Mucosa of stomach (tissue), 1 donor: ENCODE measurements around the gene SIGLEC5.

ENCODE experiments used
- H3K27me3 ChIP-seq: one replicate; pipeline ENCODE4 v1.7.0; 2013; ENCODE audit warnings: mild to moderate bottlenecking, low read length; ENCODE audit not compliant: control insufficient read depth, insufficient read depth
- H3K36me3 ChIP-seq: one replicate; pipeline ENCODE4 v1.7.0; 2013; ENCODE audit warnings: low read length; ENCODE audit not compliant: control insufficient read depth, insufficient read depth
- H3K4me1 ChIP-seq: one replicate; pipeline ENCODE4 v1.7.0; 2013; ENCODE audit warnings: mild to moderate bottlenecking, low read length; ENCODE audit not compliant: control insufficient read depth, insufficient read depth
- H3K4me3 ChIP-seq: one replicate; pipeline ENCODE4 v1.7.0; 2013; ENCODE audit warnings: low read length
- H3K9ac ChIP-seq: one replicate; pipeline ENCODE4 v1.7.0; 2013; ENCODE audit warnings: mild to moderate bottlenecking, low read length, moderate library complexity
- H3K9me3 ChIP-seq: one replicate; pipeline ENCODE4 v1.7.0; 2013; ENCODE audit warnings: mild to moderate bottlenecking, low read length, moderate library complexity; ENCODE audit not compliant: control insufficient read depth
- donor health status: Pancreatic carcinoma.

The SIGLEC5 gene

DNA sequence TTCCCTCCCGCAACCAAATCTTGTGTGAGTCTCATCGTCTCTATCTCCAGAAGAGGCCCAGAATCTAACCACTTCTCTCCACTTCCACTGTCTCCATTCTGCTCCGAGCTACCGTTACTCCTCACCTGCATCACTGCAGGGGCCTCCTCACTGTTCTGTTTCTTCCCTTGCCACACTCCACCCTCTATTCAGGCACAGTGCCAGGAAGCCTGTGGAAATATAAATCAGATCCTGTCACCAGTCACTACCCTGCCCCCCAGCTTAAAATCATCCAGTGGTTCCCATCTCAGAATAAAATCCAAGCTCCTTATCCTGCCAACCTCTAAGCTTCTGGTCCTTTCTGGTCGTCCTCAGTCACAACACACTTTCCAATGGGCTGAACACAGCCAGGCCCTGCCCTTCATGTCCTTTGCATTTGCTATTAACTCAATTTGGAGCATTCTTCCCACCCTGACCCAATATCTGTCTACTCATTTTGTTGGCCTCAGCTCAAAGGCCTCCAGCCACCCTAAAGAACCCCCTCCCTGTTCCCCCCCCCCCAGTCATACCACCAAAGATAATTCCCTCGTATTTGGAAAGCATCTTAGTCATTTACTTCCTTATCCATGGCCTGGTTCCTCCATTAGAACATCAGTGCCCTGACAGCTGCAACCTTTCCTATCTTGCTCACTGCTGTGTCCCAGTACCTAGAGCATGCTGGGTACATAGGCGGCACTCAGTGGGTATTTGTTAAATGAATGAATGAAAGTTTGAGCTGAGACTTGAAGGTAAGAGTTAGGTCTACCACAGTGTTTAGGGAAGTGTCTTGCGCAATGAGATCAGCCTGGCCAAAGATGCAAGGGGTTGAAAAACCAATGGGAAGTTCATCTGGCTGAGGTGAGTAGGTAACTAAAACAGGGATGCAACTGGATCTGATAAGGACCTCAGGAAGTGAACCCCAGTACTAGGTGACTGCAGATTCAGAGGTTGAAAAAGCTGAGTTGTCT is 34.7 kb downstream of the SIGLEC5 start:
- no peaks in the 10 kb centered on the region for H3K36me3 ChIP-seq
- no peak overlapping the region for H3K9ac ChIP-seq
- H3K9me3 ChIP-seq = no peaks in the 10 kb centered on the region
- peaks cover 17% of the 10 kb centered on the region for H3K4me1 ChIP-seq
- peak overlapping the region; percentile 81 for H3K4me3 ChIP-seq
- H3K27me3 ChIP-seq = peaks cover under 1% of the 10 kb centered on the region

DNA sequence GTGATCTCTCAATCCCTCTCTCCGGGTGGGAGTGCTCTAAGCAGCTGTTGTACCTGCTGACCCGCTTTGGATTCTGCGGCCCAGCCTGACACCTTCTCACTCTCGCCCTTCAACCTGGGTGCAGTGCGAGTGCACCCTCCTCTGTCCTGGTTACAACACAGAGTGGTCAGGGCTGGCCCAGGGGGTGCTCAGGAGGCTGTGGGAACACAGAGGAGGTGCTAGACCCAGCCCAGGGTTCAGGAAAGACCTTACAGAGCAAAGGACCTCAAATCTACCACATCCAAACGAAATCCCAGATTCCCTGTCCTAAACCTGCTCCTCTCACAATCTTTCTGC is 35.5 kb downstream of the SIGLEC5 start:
- Histone ChIP-seq H3K36me3 (no peaks in the 10 kb centered on the region), H3K9me3 (no peaks in the 10 kb centered on the region), H3K27me3 (no peaks in the 10 kb centered on the region), H3K4me3 (peak overlapping the region; percentile 81), H3K9ac (peak overlapping the region; percentile 67), H3K4me1 (peaks cover 17% of the 10 kb centered on the region)

DNA sequence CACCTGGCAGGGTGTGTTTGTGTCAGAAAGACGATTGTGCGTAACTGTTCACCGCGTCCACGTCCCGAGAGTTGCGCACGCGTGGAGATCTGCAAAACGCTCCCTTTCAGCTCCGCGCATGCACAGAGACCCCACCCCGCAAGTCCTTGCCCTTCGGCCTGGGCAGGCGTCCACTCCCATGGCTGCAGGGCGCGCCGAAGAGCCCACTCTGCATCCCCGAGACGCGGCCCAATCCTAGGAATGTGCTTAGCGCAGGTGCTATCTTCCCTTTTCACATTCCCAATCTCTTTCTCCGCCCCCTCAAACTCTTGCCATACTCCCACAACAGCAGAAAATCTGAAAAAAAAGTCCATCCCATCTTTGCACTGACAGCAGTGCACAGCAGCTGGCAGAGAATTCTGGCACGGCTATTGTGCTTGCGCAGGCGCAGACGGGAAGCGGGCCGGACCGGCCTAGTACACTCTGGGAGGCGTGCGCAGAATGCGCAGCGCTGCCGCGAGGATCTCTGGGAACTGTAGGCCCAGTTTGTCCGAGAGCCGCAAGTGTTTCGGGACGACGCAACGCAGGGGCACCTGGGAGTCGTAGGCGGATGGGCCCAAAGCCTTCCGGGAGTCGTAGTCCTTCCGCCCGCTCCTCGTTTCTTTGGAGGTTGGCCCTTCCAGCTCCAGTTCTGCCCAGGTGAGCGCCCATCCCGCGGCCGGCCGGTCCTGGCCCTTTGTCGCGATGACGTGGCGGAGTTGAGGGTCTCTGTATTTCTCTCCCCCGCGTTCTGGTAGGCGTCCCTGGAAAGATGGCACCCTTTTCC is 36.0 kb downstream of the SIGLEC5 start:
- Histone ChIP-seq H3K4me3 (peak overlapping the region; percentile 81), H3K9ac (peak overlapping the region; percentile 67), H3K9me3 (no peaks in the 10 kb centered on the region), H3K4me1 (peaks cover 17% of the 10 kb centered on the region), H3K27me3 (no peaks in the 10 kb centered on the region), H3K36me3 (no peaks in the 10 kb centered on the region)

DNA sequence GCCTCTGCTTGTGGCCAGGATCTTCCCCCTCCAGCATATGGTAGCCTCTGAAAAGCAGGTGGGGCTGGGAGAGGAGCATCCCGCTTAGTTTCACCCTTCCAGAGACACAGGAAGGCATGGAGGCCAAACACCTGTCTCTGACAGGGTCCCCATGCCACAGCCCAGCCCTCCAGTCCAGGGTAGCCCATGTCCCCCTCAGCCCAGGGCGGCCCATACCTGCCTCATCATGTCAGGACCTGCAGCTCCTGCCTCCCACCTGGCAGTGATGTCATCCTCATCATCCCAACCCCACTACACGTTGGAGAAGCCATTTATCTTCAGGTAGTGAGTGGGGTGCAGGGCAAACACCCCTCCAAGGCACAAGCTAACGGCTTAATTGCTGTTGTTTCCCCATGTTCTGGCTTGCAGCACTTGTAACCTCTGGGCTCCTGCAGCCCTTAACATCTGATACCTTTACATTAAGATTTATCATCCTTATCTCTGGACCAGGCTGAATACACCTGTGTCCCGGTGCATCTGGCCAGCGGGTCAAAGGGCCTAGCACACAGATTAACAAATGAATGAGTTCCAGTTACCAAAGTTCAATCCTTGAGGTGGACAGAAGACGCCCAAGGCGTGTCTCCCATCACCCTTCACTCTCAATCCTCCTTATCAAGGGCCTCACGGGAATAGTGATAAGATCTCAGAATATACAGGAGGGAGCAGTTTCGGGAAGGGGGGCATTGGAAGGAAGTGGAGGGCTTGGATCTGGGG is 36.9 kb downstream of the SIGLEC5 start:
- Histone ChIP-seq H3K4me3 (peak overlapping the region; percentile 81), H3K9me3 (no peaks in the 10 kb centered on the region), H3K27me3 (no peaks in the 10 kb centered on the region), H3K4me1 (peaks cover 17% of the 10 kb centered on the region), H3K36me3 (no peaks in the 10 kb centered on the region), H3K9ac (peak overlapping the region; percentile 3)

DNA sequence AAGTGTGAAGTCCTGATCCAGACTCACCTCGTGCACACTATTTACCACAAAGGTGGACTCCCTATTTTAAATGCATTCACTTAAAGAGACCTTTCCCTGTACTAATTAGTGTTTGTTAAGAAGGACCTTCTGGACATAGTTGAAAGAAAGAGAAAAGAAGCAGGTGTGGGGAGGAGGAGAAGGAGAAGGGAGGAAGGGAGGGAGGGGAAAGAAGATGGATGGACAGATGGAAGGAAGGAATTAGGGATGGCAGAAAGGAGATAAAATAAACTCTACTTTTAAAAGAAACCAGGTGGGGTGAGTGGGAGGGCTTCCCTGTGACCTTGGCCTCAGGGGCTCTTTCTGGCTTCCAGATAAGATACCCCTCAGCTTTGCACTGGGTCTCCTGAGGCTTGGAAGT is 37.7 kb downstream of the SIGLEC5 start:
- H3K4me1 ChIP-seq = peaks cover 17% of the 10 kb centered on the region
- H3K9me3 ChIP-seq = no peaks in the 10 kb centered on the region
- H3K4me3 ChIP-seq = no peak overlapping the region
- H3K9ac ChIP-seq = no peak overlapping the region
- H3K27me3 ChIP-seq = no peaks in the 10 kb centered on the region
- peaks cover 1% of the 10 kb centered on the region for H3K36me3 ChIP-seq

DNA sequence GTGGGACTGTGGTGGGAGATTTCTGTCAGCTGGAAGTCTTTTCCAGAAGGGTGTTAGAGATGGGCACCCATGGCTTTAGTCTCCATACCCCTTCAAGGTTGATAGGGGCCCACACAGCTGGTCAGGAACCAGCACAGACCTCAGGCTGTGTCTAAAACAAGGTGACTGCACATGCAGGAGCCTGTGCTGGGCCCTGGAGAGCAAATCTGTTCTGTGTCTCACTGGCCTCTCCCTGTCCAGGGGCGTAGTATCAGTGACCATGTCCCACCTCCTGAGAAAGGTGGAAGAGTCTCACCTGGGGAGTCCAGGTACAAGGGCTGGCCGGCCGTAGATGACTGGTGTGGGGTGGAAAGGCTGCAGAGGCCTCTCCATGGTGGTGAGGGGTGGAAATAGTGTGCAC is 39.8 kb downstream of the SIGLEC5 start:
- H3K9ac ChIP-seq = no peak overlapping the region
- no peak overlapping the region for H3K4me3 ChIP-seq
- peaks cover 5% of the 10 kb centered on the region for H3K9me3 ChIP-seq
- peaks cover 17% of the 10 kb centered on the region for H3K4me1 ChIP-seq
- peaks cover 11% of the 10 kb centered on the region for H3K36me3 ChIP-seq
- no peaks in the 10 kb centered on the region for H3K27me3 ChIP-seq

DNA sequence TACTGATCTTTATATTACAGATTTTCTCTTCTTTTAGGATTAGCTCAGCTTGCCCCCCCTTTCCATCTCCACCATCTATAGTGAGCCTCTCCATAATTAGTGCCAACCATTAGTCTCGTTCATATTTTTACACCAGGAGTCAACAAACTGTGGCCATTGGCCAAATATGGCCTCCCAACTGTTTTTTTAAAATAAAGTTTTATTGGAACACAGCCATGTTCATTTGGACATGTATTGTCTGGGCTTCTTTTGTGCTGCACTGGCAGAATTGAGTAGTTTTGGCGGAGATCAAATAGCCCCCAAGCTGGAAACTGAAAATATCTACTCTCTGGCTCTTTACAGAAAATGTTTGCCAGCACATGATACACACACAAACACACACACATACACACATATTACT is 40.7 kb downstream of the SIGLEC5 start:
- Histone ChIP-seq H3K36me3 (peaks cover 11% of the 10 kb centered on the region), H3K27me3 (no peaks in the 10 kb centered on the region), H3K9ac (no peak overlapping the region), H3K4me3 (no peak overlapping the region), H3K4me1 (peaks cover 9% of the 10 kb centered on the region), H3K9me3 (peaks cover 5% of the 10 kb centered on the region)

DNA sequence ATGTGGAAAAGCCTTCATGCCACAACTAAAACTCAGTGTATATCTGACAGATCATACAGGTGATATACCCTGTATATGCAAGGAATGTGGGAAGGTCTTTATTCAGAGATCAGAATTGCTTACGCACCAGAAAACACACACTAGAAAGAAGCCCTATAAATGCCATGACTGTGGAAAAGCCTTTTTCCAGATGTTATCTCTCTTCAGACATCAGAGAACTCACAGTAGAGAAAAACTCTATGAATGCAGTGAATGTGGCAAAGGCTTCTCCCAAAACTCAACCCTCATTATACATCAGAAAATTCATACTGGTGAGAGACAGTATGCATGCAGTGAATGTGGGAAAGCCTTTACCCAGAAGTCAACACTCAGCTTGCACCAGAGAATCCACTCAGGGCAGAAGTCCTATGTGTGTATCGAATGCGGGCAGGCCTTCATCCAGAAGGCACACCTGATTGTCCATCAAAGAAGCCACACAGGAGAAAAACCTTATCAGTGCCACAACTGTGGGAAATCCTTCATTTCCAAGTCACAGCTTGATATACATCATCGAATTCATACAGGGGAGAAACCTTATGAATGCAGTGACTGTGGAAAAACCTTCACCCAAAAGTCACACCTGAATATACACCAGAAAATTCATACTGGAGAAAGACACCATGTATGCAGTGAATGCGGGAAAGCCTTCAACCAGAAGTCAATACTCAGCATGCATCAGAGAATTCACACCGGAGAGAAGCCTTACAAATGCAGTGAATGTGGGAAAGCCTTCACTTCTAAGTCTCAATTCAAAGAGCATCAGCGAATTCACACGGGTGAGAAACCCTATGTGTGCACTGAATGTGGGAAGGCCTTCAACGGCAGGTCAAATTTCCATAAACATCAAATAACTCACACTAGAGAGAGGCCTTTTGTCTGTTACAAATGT is 42.7 kb downstream of the SIGLEC5 start:
- Histone ChIP-seq H3K4me1 (no peaks in the 10 kb centered on the region), H3K4me3 (no peak overlapping the region), H3K9me3 (peaks cover 5% of the 10 kb centered on the region), H3K9ac (no peak overlapping the region), H3K36me3 (peaks cover 11% of the 10 kb centered on the region), H3K27me3 (no peaks in the 10 kb centered on the region)

DNA sequence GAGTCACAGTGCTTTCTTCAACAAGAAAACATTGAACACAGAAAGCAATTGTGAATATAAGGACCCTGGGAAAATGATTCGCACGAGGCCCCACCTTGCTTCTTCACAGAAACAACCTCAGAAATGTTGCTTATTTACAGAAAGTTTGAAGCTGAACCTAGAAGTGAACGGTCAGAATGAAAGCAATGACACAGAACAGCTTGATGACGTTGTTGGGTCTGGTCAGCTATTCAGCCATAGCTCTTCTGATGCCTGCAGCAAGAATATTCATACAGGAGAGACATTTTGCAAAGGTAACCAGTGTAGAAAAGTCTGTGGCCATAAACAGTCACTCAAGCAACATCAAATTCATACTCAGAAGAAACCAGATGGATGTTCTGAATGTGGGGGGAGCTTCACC is 43.4 kb downstream of the SIGLEC5 start:
- no peak overlapping the region for H3K4me3 ChIP-seq
- H3K9me3 ChIP-seq = peaks cover 5% of the 10 kb centered on the region
- peaks cover 11% of the 10 kb centered on the region for H3K36me3 ChIP-seq
- no peaks in the 10 kb centered on the region for H3K27me3 ChIP-seq
- no peak overlapping the region for H3K9ac ChIP-seq
- no peaks in the 10 kb centered on the region for H3K4me1 ChIP-seq

DNA sequence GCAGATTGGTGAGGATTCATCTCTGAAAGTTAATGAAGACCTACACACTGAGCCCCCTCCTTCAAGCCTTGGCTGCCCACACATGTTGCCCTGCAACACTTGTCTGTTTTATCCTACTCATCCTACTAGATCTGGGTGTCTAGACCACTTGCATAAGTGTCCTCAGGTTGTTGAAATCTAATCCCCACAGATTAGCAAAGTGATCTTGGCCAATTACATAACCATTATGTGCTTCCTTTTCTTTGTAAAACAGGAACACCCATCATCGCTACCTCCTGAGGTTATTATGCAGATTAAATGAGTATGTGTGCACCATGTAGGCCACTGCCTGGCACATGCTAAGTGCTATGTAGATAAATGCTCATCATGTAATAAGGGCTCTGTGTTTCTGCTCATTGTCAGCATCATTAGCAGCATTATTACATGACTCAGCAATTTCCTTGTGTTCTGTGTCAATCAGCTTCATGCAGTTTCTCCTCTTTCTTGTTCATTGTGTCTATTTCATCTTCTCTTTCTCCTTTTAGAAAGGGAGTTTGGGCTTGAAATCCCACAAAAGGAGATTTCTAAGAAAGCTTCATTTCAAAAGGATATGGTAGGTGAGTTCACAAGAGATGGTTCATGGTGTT is 44.0 kb downstream of the SIGLEC5 start:
- Histone ChIP-seq H3K4me1 (no peaks in the 10 kb centered on the region), H3K36me3 (peaks cover 11% of the 10 kb centered on the region), H3K9ac (no peak overlapping the region), H3K9me3 (peaks cover 5% of the 10 kb centered on the region), H3K4me3 (no peak overlapping the region), H3K27me3 (no peaks in the 10 kb centered on the region)

DNA sequence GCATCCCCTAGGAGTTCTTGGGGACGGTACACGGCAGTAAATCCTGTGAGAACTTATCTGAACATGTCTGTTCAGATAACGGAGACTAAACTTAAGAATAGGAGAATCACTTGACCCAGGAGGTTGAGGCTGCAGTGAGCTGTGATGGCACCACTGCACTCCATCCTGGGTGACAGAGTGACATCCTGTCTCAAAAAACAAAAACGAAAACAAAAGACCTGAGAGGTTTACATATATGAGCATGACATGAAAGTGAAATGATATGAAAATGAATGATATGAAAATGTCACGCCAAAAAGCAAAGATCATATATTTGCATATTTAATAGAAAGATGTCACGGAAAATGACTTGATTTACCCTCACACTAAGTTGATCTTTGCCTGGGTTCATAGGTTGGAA is 53.4 kb downstream of the SIGLEC5 start:
- no peak overlapping the region for H3K9ac ChIP-seq
- H3K36me3 ChIP-seq = no peaks in the 10 kb centered on the region
- peaks cover 6% of the 10 kb centered on the region for H3K4me1 ChIP-seq
- no peak overlapping the region for H3K4me3 ChIP-seq
- H3K27me3 ChIP-seq = no peaks in the 10 kb centered on the region
- H3K9me3 ChIP-seq = no peaks in the 10 kb centered on the region
